ENCODE results near the gene CELA3B.
"Not testable (repeated sequence)": the region's sequence is repeated elsewhere in the genome, so short reads cannot be mapped to it uniquely, and the experiment has no call there.

Gene CELA3B

DNA sequence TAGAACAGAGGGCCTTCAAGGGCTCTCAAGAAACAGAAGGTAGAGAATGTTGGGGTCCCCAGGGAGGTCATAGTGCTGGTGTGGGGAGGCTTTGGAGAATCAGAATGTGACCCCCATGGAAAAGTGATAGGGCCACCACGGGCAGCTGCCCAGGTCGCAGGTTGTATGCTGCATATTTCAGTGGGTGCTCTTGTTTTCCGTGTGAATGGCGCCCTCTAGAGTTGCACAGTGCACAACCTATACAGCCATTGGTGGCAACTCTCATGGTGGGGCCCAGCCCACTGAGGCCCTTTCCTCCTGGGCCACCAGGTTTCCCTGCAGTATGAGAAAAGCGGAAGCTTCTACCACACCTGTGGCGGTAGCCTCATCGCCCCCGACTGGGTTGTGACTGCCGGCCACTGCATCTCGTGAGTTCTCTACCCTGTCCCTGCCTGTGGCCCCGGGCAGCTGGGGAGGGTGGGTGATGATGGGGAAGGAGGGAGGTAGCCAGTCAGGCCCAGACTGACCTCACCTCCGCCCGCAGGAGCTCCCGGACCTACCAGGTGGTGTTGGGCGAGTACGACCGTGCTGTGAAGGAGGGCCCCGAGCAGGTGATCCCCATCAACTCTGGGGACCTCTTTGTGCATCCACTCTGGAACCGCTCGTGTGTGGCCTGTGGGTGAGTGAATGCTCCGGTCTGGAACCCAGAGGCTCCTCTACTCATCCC lies 3.8 kb downstream of the CELA3B start:
- DNase-seq = not testable (repeated sequence)

DNA sequence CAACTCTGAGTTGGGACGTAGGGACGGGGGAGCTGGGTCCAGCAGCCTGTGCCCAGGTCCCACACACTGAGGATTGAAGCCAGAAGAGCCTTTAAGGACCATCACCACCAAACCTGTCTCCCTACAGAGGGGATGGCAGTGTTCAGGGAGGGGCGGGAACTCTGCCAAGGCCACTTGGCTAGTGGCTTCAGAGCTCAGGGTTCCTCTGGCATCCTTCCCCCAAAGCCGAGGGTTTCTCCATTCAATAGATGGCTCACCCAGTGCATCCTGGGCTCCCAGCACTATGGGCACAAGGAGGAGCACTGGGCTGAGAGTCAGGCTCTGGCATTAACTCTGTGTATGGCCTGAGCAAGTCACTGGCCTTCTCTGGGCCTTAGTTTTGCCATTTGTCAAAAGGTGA lies 4.4 kb downstream of the CELA3B start:
- DNase-seq = not testable (repeated sequence)

DNA sequence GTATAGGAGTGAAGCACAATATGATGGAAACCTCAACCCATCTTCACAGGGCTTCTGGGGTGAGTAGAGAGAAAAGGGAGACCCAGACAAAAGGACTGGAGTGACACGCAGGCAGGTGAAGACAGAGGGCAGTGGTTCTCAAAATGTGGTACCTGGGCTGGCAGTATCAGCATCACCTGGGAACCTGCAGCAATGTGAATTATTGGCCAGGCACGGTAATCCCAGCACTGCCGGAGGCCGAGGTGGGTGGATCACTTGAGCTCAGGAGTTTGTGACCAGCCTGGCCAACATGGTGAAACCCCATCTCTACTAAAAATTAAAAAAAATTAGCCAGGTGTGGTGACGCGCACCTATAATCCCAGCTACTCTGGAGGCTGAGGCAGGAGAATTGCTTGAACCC lies 5.3 kb downstream of the CELA3B start:
- DNase-seq = not testable (repeated sequence)

DNA sequence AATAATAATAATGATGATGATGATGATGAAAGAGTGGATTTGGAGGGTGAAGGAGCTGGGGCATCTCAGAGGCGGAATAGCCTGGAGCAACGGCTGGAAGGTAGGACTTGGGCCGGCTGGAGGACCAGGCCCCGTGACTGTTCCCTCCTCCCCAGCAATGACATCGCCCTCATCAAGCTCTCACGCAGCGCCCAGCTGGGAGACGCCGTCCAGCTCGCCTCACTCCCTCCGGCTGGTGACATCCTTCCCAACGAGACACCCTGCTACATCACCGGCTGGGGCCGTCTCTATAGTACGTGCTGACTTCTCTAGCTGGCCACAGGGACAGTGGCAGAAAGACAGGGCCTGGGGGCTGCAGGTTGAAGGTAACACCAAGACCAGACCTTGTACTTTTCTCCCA lies 6.7 kb downstream of the CELA3B start:
- not testable (repeated sequence) for DNase-seq

DNA sequence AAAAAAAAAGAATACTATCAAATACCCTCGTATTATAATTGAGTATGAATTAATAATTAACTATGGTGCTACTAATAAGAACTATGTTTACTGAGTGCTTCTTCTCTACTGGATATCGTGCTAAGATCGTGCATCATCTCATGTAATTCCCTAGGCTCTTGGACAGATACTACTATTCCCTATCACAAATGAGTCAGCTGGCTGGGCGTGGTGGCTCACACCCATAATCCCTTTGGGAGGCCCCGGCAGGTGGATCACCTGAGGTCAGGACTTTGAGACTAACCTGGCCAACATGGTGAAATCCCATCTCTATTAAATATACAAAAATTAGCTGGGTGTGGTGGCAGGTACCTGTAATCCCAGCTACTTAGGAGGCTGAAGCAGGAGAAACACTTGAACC lies 9.1 kb downstream of the CELA3B start:
- not testable (repeated sequence) for DNase-seq

DNA sequence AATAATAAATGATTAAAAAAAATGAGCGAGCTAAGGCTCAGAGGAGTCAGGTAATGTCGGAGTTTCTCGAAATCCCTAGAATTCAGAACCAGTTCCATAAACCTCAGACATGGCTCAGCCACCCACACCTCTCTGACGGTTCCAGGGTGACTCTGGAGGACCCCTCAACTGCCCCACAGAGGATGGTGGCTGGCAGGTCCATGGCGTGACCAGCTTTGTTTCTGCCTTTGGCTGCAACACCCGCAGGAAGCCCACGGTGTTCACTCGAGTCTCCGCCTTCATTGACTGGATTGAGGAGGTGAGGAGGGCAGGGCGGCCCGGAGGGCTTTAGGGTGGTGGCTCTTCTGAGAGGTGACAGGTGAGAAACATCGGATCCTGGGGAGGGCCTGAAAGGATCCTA lies 9.6 kb downstream of the CELA3B start:
- DNase-seq = not testable (repeated sequence)

DNA sequence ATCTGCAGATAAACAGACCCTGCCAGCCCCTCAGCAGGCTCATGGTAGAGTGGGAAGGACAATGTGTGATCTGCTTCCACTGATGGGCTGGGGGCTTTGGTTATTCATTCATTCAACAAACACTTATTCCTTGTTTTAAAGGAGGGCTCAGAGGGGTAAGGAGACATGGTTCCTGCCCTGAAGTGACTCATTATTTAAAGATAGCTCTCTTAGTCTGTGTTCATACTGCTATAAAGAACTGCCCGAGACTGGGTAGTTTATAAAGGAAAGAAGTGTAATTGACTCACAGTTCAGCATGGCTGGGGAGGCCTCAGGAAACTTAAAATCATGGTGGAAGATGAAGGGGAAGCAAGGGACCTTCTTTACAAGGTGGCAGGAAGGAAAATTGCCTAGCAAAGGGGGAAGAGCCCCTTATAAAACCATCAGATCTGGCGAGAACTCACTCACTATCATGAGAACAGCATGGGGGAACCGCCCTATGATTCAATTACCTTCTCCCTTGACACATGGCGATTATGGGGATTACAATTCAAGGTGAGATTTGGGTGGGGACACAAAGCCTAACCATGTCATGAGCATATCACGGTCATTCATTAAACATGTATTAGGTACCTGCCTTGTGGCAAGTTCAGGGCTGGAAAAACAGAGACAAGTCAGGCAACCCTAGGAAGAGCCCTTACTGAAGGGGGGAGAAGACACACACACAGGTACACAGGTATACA lies 13.0 kb downstream of the CELA3B start:
- not testable (repeated sequence) for DNase-seq

DNA sequence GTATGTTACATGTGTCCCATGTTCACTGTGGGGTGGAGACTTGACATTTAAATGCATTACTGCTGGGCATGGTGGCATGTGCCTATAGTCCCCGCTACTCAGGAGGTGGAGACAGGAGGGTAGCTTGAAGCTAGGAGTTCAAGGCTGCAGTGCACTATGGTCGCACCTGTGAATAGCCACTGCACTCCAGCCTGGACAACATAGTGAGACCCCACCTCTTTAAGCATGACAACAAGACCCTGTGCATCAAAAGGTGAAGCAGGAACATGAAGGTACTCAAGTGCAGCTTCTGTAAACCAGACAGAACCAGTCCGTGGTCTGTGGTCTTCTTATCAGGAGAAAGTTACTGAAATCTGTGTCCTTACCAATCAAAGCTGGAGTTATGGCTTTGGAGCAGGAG lies 15.4 kb downstream of the CELA3B start:
- DNase-seq = not testable (repeated sequence)

DNA sequence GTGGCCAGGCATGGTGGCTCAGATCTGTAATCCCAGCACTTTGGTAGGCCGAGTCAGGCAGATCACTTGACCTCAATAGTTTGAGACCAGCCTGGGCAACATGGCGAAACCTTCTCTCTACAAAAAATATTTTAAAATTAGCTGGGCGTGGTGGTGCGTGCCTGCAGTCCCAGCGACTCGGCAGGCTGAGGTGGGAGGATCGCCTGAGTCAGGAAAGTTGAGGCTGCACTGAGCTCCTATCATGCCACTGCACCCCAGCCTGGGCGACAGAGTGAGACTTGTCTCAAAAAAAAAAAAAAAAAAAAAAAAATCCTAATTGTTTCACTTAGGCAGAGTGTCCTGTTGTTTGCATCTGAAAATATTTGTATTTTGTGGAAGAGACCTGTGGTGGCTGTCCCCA lies 17.9 kb downstream of the CELA3B start:
- not testable (repeated sequence) for DNase-seq

DNA sequence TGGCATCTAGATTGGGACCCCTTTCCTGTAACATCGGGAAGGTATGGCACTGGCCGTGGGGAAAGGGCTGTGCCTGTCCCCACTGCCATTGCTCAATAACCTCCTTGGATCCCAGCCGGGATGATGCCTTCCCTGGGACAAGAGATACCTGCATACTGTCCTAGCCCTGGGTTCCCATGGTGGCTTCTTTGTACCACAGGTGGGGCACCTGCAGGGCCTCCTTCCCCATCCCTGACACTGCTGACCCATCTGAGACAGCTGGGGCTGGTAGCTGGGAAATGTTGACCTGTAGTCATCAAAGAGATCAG lies 19.8 kb downstream of the CELA3B start:
- DNase-seq = not testable (repeated sequence)

DNA sequence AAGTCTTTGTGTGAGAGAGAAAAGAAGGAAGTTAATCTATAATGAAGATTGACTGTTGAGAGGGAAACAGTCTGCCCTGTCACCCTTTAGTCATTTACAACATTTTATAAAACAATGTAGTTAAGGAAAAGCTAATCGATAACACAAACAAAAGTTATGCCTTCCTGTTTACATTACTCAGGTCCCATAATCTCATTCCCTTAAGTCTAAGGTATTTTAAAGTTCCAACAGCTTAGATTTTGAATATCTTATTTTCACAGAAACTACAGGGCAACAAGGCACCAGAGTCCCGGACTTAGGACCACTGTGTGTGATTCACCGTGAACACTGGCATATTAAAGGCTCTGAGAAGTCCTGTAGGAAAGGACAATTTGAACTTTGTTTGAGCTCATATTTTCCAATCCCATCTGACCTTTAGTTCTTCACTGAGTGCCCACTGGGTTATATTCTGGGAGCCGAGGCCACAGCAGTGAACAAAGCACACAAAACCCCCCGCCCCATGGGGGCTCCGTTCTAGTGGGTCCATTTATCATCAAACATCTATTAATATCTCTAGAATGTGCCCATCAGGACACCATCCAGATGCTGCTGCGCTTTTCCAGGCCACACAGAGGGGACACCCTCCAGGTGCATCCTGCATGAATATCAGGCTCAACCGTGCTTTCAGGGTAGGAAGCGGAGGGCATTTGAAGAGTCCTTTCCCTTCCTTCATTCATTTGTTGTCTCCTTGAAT lies 21.2 kb downstream of the CELA3B start:
- not testable (repeated sequence) for DNase-seq

DNA sequence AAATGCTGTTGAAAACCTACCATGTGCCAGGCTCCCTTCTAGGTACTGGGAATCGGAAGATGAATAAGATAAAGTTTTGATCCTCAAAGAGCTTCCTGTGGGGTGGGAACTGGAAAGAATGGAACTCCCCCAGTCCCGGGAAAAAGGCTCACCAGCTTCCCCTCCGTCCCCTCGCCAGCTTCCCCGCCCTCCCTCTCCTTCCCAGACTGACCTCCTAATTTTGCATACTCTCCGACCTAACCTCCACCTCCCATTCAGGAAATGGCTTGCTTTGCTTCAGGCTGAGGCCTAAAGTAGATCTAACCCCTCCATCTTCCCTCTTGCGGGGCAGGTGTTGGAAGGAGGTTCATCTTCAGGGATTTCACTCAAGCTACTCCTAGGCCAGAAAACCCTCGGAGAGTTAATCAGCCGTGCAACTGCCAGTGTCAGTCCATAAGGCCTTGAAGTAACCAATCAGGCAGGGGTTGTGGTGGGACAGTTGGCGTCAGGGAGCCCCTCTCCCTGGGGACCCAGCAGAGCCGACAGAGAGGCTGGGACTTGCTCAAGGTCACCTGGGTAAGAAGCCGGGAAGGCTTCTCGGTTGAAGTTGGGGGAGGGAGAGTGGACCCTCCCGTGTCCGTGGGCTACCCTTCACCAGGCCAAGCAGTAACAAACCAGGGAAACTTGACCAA lies 21.9 kb downstream of the CELA3B start:
- DNase-seq = not testable (repeated sequence)

DNA sequence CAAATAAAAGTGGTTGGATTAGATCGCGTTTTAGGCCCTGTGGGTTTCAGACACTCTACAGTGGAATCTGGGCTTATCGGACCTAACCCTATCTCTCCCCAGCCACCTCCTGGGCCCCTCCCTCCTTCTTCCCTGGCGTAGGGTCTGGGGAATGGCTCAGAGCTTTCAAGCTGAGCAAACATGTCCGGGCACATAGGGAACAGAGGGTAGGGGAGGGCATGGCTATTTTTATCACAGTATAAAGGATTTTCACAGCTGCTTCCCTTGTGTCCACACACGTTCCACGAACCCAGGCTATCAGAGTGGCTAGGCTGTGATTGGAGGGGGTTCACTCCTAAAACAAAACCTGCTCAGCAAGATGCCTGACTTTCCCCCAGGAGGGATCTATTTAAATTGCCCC lies 22.8 kb downstream of the CELA3B start:
- not testable (repeated sequence) for DNase-seq

DNA sequence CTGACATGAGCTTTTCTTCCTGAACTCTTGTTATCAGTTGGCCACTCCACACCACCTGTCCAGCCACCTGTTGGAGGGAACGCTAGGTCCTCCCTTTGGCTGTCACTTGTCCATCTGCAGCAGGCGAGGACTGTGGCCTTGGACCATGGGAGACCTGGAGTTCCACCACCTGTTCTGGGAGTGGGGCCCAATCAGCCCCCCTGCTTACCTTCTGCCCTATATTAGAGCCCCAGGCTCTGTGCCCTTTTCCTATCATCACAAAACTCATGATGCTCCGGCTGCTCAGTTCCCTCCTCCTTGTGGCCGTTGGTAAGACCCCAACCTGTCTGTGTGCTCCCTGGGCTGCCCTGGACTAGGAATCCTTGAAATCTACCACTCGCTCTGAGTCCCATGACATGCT lies 24.6 kb downstream of the CELA3B start, which contains the start of gene CELA3A:
Gene CELA3A (plus strand): TSS at position 249 of the 400 bp plus-strand sequence. CDS start 18 bp downstream, at position 267.
- no peak for DNase-seq

DNA sequence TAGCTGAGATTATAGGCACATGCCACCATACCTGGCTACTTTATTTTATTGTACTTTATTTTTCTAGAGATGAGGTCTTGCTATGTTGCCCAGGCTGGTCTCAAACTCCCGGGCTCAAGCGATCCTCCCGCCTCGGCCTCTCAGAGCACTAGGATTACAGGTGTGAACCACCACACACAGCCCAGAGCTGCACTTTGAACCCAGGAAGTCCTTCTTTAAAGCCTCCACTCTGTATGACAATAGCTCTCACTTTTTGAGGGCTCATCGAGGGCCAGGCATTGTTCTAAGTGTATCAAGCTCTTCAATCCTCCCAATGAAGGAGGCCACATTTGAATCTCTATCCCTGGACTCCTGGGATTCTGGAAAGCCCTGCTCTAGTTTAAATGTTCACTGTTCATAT lies 25.6 kb downstream of the CELA3B start:
- not testable (repeated sequence) for DNase-seq

DNA sequence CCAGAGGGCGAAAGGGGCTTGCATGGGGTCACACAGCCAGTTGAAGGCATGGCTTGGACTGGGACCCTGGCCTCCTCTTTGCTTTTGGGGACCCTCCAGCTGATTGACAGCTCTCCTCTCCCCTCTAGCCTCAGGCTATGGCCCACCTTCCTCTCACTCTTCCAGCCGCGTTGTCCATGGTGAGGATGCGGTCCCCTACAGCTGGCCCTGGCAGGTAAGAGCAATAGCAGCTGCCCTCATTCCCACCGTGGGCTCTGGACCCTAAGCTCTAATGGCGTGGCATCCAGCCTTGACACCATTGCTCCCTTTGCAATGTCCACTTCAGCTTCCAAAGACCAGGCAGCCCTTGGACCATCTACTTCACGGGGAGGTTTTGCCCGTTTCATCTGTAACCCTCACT lies 26.1 kb downstream of the CELA3B start:
- not testable (repeated sequence) for DNase-seq

DNA sequence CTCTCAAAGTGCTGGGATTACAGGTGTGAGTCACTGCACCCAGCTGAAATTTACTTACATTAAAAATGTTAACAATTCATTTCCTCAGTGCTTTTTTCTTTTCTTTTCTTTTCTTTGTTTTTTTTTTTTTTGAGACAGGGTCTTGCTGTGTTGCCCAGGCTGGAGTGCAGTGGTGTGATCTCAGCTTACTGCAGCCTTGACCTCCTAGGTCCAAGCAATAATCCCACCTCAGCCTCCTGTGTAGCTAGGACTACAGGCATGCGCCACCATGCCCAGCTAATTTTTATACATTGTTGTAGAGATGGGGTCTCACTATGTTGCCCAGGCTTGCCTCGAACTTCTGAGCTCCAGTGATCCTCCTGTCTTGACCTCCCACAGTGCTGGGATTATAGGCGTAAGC lies 27.1 kb downstream of the CELA3B start:
- DNase-seq = not testable (repeated sequence)

DNA sequence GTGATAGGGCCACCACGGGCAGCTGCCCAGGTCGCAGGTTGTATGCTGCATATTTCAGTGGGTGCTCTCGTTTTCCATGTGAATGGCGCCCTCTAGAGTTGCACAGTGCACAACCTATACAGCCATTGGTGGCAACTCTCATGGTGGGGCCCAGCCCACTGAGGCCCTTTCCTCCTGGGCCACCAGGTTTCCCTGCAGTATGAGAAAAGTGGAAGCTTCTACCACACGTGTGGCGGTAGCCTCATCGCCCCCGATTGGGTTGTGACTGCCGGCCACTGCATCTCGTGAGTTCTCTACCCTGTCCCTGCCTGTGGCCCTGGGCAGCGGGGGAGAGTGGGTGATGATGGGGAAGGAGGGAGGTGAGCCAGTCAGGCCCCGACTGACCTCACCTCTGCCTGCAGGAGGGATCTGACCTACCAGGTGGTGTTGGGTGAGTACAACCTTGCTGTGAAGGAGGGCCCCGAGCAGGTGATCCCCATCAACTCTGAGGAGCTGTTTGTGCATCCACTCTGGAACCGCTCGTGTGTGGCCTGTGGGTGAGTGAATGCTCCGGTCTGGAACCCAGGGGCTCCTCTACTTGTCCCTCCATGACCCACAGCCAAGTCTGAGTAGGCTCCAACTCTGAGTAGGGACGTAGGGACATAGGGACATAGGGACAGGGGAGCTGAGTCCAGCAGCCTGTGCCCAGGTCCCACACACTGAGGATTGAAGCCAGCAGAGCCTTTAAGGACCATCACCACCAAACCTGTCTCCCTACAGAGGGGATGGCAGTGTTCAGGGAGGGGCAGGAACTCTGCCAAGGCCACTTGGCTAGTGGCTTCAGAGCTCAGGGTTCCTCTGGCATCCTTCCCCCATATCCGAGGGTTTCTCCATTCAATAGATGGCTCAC lies 28.7 kb downstream of the CELA3B start:
- peak; percentile 16 to 57 for DNase-seq

DNA sequence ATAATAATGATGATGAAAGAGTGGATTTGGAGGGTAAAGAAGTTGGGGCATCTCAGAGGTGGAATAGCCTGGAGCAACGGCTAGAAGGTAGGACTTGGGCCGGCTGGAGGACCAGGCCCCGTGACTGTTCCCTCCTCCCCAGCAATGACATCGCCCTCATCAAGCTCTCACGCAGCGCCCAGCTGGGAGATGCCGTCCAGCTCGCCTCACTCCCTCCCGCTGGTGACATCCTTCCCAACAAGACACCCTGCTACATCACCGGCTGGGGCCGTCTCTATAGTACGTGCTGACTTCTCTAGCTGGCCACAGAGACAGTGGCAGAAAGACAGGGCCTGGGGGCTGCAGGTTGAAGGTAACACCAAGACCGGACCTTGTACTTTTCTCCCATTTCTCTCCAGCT lies 29.9 kb downstream of the CELA3B start:
- not testable (repeated sequence) for DNase-seq

DNA sequence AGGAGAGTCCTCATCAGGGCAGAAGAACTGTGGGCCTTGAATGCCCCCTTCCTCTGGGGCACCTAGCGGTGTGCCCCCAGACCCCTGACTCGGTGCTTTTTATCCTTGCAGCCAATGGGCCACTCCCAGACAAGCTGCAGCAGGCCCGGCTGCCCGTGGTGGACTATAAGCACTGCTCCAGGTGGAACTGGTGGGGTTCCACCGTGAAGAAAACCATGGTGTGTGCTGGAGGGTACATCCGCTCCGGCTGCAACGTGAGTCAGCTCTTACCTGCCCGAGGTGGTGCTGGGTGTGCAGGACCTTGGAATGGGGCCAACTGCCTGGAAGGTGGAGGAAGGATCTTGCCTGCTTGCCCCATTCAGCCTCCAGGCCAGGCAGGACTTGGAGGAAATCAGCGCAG lies 30.4 kb downstream of the CELA3B start:
- DNase-seq = not testable (repeated sequence)

DNA sequence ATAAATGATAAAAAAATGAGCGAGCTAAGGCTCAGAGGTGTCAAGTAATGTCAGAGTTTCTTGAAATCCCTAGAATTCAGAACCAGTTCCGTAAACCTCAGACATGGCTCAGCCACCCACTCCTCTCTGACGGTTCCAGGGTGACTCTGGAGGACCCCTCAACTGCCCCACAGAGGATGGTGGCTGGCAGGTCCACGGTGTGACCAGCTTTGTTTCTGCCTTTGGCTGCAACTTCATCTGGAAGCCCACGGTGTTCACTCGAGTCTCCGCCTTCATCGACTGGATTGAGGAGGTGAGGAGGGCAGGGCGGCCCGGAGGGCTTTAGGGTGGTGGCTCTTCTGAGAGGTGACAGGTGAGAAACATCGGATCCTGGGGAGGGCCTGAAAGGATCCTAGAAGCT lies 32.7 kb downstream of the CELA3B start:
- DNase-seq = not testable (repeated sequence)

DNA sequence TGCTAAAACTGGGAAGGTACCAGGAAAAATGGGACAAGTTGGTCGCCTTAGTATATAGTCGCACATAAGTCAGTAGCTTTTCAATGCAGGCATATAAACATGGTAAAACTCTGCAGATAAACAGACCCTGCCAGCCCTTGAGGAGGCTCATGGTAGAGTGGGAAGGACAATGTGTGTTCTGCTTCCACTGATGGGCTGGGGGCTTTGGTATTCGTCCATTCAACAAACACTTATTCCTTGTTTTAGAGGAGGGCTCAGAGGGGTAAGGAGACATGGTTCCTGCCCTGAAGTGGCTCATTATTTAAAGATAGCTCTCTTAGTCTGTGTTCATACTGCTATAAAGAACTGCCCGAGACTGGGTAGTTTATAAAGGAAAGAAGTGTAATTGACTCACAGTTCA lies 35.9 kb downstream of the CELA3B start:
- not testable (repeated sequence) for DNase-seq
